H1 (cell line): ENCODE measurements around the gene TMEM225B.

Experiments used
- CEBPB ChIP-seq: IDR thresholded peaks from 2 replicates; pipeline ENCODE4 v1.6.1; 2012; ENCODE audit warnings: low read depth, low read length
- POLR2AphosphoS5 ChIP-seq: IDR thresholded peaks from 2 replicates; pipeline ENCODE4 v1.6.1; 2011; ENCODE audit warnings: low read depth, low read length
- RAD21 ChIP-seq, 2 experiments: IDR thresholded peaks in 1 of 2; conservative IDR thresholded peaks in 1 of 2; 2 replicates each; pipeline ENCODE4 v1.6.1; 2011; ENCODE audit warnings: low read depth in 2 of 2, low read length in 2 of 2, improper control_type of control experiment in 1 of 2, inconsistent platforms in 1 of 2, mild to moderate bottlenecking in 1 of 2, moderate library complexity in 1 of 2
- ZNF274 ChIP-seq: IDR thresholded peaks from 2 replicates; pipeline ENCODE4 v1.7.0; 2012; ENCODE audit warnings: low read length, borderline replicate concordance; ENCODE audit errors: extremely low read depth
- TF ChIP-seq, protein P1 (sequence below): IDR thresholded peaks from 2 replicates; pipeline ENCODE4 v1.6.1; 2012; ENCODE audit warnings: inconsistent platforms
- TF ChIP-seq, protein P2 (sequence below), 3 experiments: IDR thresholded peaks; 1 replicate in 2 of 3; 2 replicates in 1 of 3; pipeline versions ENCODE4 v1.5.1 to v1.6.1; 2011; ENCODE audit warnings: low read length in 3 of 3, mild to moderate bottlenecking in 3 of 3, inconsistent platforms in 2 of 3, low read depth in 1 of 3, moderate library complexity in 1 of 3; ENCODE audit not compliant: insufficient read depth in 1 of 3; ENCODE audit errors: control extremely low read depth in 1 of 3

GRCh38 chr7:99606531-99606930 lies 8.5 kb downstream of the TMEM225B start:
- TF ChIP-seq CEBPB (no peak), RAD21 (IDR thresholded peaks at IDR 0.05 in 1 of 2, conservative IDR thresholded peaks at IDR 0.05 in 1 of 2; ENCODE audit: low read depth in 2 of 2, low read length in 2 of 2) (no peak), ZNF274 (no peak), POLR2AphosphoS5 (no peak)
- TF ChIP-seq, protein P1, sequence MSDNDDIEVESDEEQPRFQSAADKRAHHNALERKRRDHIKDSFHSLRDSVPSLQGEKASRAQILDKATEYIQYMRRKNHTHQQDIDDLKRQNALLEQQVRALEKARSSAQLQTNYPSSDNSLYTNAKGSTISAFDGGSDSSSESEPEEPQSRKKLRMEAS = no peak
- TF ChIP-seq, protein P2, sequence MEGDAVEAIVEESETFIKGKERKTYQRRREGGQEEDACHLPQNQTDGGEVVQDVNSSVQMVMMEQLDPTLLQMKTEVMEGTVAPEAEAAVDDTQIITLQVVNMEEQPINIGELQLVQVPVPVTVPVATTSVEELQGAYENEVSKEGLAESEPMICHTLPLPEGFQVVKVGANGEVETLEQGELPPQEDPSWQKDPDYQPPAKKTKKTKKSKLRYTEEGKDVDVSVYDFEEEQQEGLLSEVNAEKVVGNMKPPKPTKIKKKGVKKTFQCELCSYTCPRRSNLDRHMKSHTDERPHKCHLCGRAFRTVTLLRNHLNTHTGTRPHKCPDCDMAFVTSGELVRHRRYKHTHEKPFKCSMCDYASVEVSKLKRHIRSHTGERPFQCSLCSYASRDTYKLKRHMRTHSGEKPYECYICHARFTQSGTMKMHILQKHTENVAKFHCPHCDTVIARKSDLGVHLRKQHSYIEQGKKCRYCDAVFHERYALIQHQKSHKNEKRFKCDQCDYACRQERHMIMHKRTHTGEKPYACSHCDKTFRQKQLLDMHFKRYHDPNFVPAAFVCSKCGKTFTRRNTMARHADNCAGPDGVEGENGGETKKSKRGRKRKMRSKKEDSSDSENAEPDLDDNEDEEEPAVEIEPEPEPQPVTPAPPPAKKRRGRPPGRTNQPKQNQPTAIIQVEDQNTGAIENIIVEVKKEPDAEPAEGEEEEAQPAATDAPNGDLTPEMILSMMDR (IDR thresholded peaks at IDR 0.05; ENCODE audit: control extremely low read depth in 1 of 3, insufficient read depth in 1 of 3, low read depth in 1 of 3, low read length in 3 of 3) = no peak
